ENCODE measurements around the gene DENND1C. TPM values are rescaled to one million over a fixed set of nuclear protein-coding genes. Genes with fewer than 3 reads are reported as not detected.

Gene DENND1C
- total and polyA plus RNA-seq, 7 donors, result 0.17 to 0.93 (median 0.27) TPM

DNA sequence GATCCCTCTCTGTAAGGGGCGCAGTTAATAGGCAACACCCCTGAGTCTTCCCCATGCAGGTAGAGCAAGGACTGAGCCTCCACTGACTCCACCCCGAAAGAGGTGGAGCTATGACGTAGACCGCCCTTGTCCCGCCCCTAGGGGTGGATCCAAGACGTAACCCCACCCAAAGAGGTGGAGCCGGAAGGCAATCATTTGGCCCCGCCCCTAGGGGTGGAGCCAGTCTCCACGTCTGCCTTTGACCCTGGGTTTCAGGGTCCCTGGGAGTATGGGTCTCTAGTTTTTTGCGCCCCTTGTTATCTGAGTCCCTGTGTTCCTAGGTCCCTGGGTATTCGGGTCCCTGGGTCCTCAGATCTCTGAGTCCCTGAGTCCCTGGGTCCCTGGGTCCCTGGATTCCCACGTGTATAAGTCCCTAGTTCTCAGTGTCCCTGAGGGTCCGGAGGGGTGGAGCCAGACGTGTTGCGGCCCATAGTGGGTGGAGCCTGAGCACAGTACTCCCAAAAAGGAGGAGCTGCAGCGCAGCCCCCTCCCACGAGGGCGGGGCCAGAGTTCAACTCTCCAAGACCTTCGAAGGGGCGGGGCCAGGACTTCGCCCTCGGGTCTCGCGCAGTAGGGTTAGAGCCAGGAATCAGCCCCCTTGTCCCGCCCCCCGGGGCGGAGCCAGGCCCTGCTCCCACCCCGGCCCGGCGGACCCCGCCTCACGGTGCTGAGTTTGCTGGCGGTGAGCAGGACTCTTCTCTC lies 5.3 kb downstream of the DENND1C start:
- H3K4me3 ChIP-seq, result peak overlapping the region; percentile 33
- H3K36me3 ChIP-seq (ENCODE audit: insufficient read depth in 1 of 2, low read depth in 1 of 2), result no peaks in the 10 kb centered on the region
- no peaks in the 10 kb centered on the region for H3K4me1 ChIP-seq
- 5 to 9% (median 6%) methylated on average over 29 to 33 of the region's 33 CpGs for WGBS, 3 donors
- DNase-seq (peak; percentile 65 to 71), ATAC-seq (peak; percentile 83 to 97 (median 89))
- TF ChIP-seq, protein P1, sequence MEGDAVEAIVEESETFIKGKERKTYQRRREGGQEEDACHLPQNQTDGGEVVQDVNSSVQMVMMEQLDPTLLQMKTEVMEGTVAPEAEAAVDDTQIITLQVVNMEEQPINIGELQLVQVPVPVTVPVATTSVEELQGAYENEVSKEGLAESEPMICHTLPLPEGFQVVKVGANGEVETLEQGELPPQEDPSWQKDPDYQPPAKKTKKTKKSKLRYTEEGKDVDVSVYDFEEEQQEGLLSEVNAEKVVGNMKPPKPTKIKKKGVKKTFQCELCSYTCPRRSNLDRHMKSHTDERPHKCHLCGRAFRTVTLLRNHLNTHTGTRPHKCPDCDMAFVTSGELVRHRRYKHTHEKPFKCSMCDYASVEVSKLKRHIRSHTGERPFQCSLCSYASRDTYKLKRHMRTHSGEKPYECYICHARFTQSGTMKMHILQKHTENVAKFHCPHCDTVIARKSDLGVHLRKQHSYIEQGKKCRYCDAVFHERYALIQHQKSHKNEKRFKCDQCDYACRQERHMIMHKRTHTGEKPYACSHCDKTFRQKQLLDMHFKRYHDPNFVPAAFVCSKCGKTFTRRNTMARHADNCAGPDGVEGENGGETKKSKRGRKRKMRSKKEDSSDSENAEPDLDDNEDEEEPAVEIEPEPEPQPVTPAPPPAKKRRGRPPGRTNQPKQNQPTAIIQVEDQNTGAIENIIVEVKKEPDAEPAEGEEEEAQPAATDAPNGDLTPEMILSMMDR (IDR thresholded peaks at IDR 0.05), result no peak
- H3K27ac ChIP-seq, result no peak overlapping the region
- H3K27me3 ChIP-seq (ENCODE audit: insufficient read depth in 3 of 3, low read length in 2 of 3), result peaks cover 0 to 46% (median 16%) of the 10 kb centered on the region in 3 donors
- no peaks in the 10 kb centered on the region for H3K9me3 ChIP-seq
- intact Hi-C loops (cut with DNase I), result no loop called here

- peaks cover 0 to 48% (median 19%) of the 10 kb centered on the region in 3 donors for H3K27me3 ChIP-seq (ENCODE audit: insufficient read depth in 3 of 3, low read length in 2 of 3)
- H3K27ac ChIP-seq, result no peak overlapping the region
- peak in 1 of 4 donors; percentile 14 for ATAC-seq
- H3K36me3 ChIP-seq (ENCODE audit: insufficient read depth in 1 of 2, low read depth in 1 of 2), result no peaks in the 10 kb centered on the region
- TF ChIP-seq, protein P1 (IDR thresholded peaks at IDR 0.05), result no peak
- no peaks in the 10 kb centered on the region for H3K9me3 ChIP-seq
- H3K4me3 ChIP-seq, result peak overlapping the region; percentile 33
- peak in 1 of 2 donors; percentile 24 for DNase-seq
- WGBS, 3 donors, result 4 to 9% (median 8%) methylated on average over 51 to 52 of the region's 52 CpGs
- H3K4me1 ChIP-seq, result no peaks in the 10 kb centered on the region
- intact Hi-C loops (cut with DNase I), result no loop called here
Measured at GRCh38 chr19:6475321-6476108, 6.1 kb downstream of the DENND1C start.

GRCh38 chr19:6473647-6474046 lies 7.9 kb downstream of the DENND1C start:
- no peak overlapping the region for H3K27ac ChIP-seq
- intact Hi-C loops (cut with DNase I), result no loop called here
- H3K4me3 ChIP-seq, result no peak overlapping the region
- no peaks in the 10 kb centered on the region for H3K36me3 ChIP-seq (ENCODE audit: insufficient read depth in 1 of 2, low read depth in 1 of 2)
- no peaks in the 10 kb centered on the region for H3K9me3 ChIP-seq
- WGBS, 3 donors, result 69 to 75% (median 73%) methylated on average over 9 of the region's 9 CpGs
- H3K4me1 ChIP-seq, result no peaks in the 10 kb centered on the region
- peaks cover 0 to 44% (median 19%) of the 10 kb centered on the region in 3 donors for H3K27me3 ChIP-seq (ENCODE audit: insufficient read depth in 3 of 3, low read length in 2 of 3)
- no peak for DNase-seq
- no peak for ATAC-seq
- TF ChIP-seq, protein P1 (IDR thresholded peaks at IDR 0.05), result no peak

DNA sequence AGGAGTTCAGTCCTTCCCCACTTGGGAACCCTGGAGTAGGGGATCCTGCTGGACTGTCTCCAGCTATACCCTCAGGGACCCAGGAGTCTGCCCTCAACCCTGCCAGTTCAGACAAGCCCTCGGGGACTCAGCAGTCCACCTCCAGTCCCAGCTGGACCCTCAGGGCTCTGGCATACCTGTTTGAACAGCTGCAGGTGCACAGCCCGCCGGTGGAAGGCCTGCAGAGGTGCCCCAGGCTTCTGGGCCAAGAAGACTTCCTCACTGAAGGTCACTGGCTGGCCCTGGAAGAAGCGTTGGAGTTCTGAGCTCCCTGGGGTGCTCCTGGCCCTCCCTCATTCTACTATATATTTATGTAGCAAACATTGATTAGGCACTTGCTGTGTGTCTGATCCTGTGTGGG lies 8.9 kb downstream of the DENND1C start:
- TF ChIP-seq, protein P1 (IDR thresholded peaks at IDR 0.05), result no peak
- ATAC-seq, result no peak
- Histone ChIP-seq H3K4me3 (no peak overlapping the region), H3K27ac (no peak overlapping the region), H3K9me3 (no peaks in the 10 kb centered on the region), H3K4me1 (no peaks in the 10 kb centered on the region), H3K27me3 (ENCODE audit: insufficient read depth in 3 of 3, low read length in 2 of 3) (peaks cover 0 to 44% (median 18%) of the 10 kb centered on the region in 3 donors), H3K36me3 (ENCODE audit: insufficient read depth in 1 of 2, low read depth in 1 of 2) (no peaks in the 10 kb centered on the region)
- WGBS, 3 donors, result 56 to 65% (median 59%) methylated on average over 4 of the region's 4 CpGs
- intact Hi-C loops (cut with DNase I), result no loop called here
- no peak for DNase-seq
